HepG2 (cell line): ENCODE measurements around the gene TMEM117. TPM values are rescaled to one million over a fixed set of nuclear protein-coding genes. Genes with fewer than 3 reads are reported as not detected.

Experiments used
- ATAC-seq: fragments of 200-7000 bp; cut with Tn5 transposase; 3 replicates; pipeline ENCODE4 v1.9.1; 2020; ENCODE audit warnings: mild to moderate bottlenecking, moderate library complexity
- BruUV-seq: library from RNA; stranded (reverse); fragments of 400-500 nt; replicated peaks from 2 replicates; lab custom pipeline; 2021; lab: Mats Ljungman, UMichigan
- CTCF ChIA-PET: fragments of 300-600 bp; formaldehyde crosslinking; extraction: SDS; loops from one replicate; lab custom pipeline; 2021; ENCODE audit warnings: low total read pairs, inconsistent platforms, low intra/inter-chr PET ratio; lab: Yijun Ruan, JAX
- POLR2A ChIA-PET: fragments of 350-600 bp; sonication (Branson Sonifier 250); formaldehyde crosslinking; loops from one replicate; lab custom pipeline; 2020; ENCODE audit warnings: antibody characterized with exemption, inconsistent platforms; lab: Yijun Ruan, JAX
- DNase-seq: peaks from one replicate; pipeline ENCODE4 v3.0.0-alpha.2; 2015; ENCODE audit warnings: low spot score
- FAIRE-seq: peaks from 3 replicates; lab custom pipeline; 2011; peaks lifted over from hg19 to GRCh38; lab: Jason Lieb, UNC
- H2AFZ ChIP-seq: one replicate; pipeline ENCODE4 v1.6.1; 2011; ENCODE audit warnings: low read length, inconsistent platforms
- H3K27ac ChIP-seq: fragments of 300-600 bp; 3 replicates; pipeline ENCODE4 v1.8.0; 2011; ENCODE audit warnings: mixed run types, mild to moderate bottlenecking, mixed read lengths, low read length, inconsistent platforms; ENCODE audit not compliant: insufficient read depth; ENCODE audit errors: extremely low read length
- H3K27me3 ChIP-seq, 2 experiments: fragments of 200-600 bp in 1 of 2; 2 replicates in 1 of 2; 3 replicates in 1 of 2; pipeline versions ENCODE4 v1.6.0 to v1.8.0; 2011; ENCODE audit warnings: low read length in 2 of 2, mild to moderate bottlenecking in 2 of 2, moderate library complexity in 2 of 2, inconsistent platforms in 1 of 2; ENCODE audit not compliant: insufficient read depth in 2 of 2, control insufficient read depth in 1 of 2
- H3K36me3 ChIP-seq, 2 experiments: fragments of 200-600 bp in 1 of 2; replicated peaks in 1 of 2; 2 replicates in 1 of 2; 3 replicates in 1 of 2; pipeline versions ENCODE4 v1.5.1 to v1.8.0; 2011; ENCODE audit warnings: low read length in 2 of 2, inconsistent platforms in 1 of 2; ENCODE audit not compliant: insufficient read depth in 2 of 2, control insufficient read depth in 1 of 2
- H3K4me1 ChIP-seq: 2 replicates; pipeline ENCODE4 v1.5.1; 2012; ENCODE audit warnings: low read length, inconsistent platforms; ENCODE audit not compliant: insufficient read depth
- H3K4me2 ChIP-seq: 2 replicates; pipeline ENCODE4 v1.6.0; 2011; ENCODE audit warnings: low read depth, low read length, inconsistent platforms
- H3K4me3 ChIP-seq, 3 experiments: fragments of 200-600 bp in 1 of 3; sonication (generic), shearing (Covaris generic) in 1 of 3; replicated peaks in 1 of 3; 2 replicates each; pipeline ENCODE4 v1.5.1; 2011 to 2016; ENCODE audit warnings: low read length in 3 of 3, inconsistent platforms in 2 of 3, low read depth in 2 of 3, mild to moderate bottlenecking in 2 of 3, control low read depth in 1 of 3, mixed read lengths in 1 of 3; ENCODE audit not compliant: insufficient read depth in 1 of 3
- H3K79me2 ChIP-seq: one replicate; pipeline ENCODE4 v1.6.1; 2011; ENCODE audit warnings: low read length, inconsistent platforms; ENCODE audit not compliant: insufficient read depth
- H3K9ac ChIP-seq: 2 replicates; pipeline ENCODE4 v1.6.0; 2011; ENCODE audit warnings: mild to moderate bottlenecking, low read depth, low read length, inconsistent platforms; ENCODE audit not compliant: insufficient read depth
- H3K9me3 ChIP-seq: 2 replicates; pipeline ENCODE4 v1.5.1; 2012; ENCODE audit warnings: mild to moderate bottlenecking, low read length
- H4K20me1 ChIP-seq: 2 replicates; pipeline ENCODE4 v1.6.0; 2011; ENCODE audit warnings: inconsistent platforms, mild to moderate bottlenecking, low read length, moderate library complexity; ENCODE audit not compliant: insufficient read depth
- PHB2 ChIP-seq: fragments of 450-650 bp; IDR thresholded peaks from 2 replicates; pipeline ENCODE4 v1.6.1; 2018; ENCODE audit not compliant: partially characterized antibody
- PHF21A ChIP-seq: sonication (generic); formaldehyde crosslinking; IDR thresholded peaks from 2 replicates; pipeline ENCODE4 v1.5.0; 2020; ENCODE audit warnings: mild to moderate bottlenecking, missing genetic modification reagents
- PITX1 ChIP-seq: sonication (generic); formaldehyde crosslinking; IDR thresholded peaks from 2 replicates; pipeline ENCODE4 v1.5.1; 2020; ENCODE audit warnings: mild to moderate bottlenecking, missing genetic modification reagents
- PRPF4 ChIP-seq: fragments of 200-400 bp; formaldehyde crosslinking; IDR thresholded peaks from 2 replicates; pipeline ENCODE4 v1.6.1; 2016; ENCODE audit warnings: low read length, low read depth; ENCODE audit not compliant: poor library complexity, severe bottlenecking
- RARG ChIP-seq: sonication (generic); formaldehyde crosslinking; IDR thresholded peaks from 2 replicates; pipeline ENCODE4 v1.4.0; 2020; ENCODE audit warnings: low read depth, mild to moderate bottlenecking, missing genetic modification reagents
- SIX1 ChIP-seq: sonication (generic); formaldehyde crosslinking; IDR thresholded peaks from 2 replicates; pipeline ENCODE4 v1.4.0; 2020; ENCODE audit warnings: missing genetic modification reagents, borderline replicate concordance
- ZFP1 ChIP-seq: IDR thresholded peaks from 2 replicates; pipeline ENCODE4 v1.6.1; 2016
- ZFP36L2 ChIP-seq: sonication (generic); formaldehyde crosslinking; IDR thresholded peaks from 2 replicates; pipeline ENCODE4 v1.4.0; 2020; ENCODE audit warnings: missing genetic modification reagents
- ZMYM3 ChIP-seq: sonication (generic); formaldehyde crosslinking; IDR thresholded peaks from 2 replicates; pipeline ENCODE4 v1.5.1; 2020; ENCODE audit warnings: mild to moderate bottlenecking, missing genetic modification reagents
- ZNF317 ChIP-seq: sonication (generic); formaldehyde crosslinking; IDR thresholded peaks from 2 replicates; pipeline ENCODE4 v1.5.0; 2020; ENCODE audit warnings: mild to moderate bottlenecking, missing genetic modification reagents
- ZNF33A ChIP-seq: sonication (generic); formaldehyde crosslinking; IDR thresholded peaks from 2 replicates; pipeline ENCODE4 v1.5.1; 2020; ENCODE audit warnings: missing genetic modification reagents, mild to moderate bottlenecking, moderate library complexity, borderline replicate concordance
- WGBS: methylation state at CpG from one replicate; pipeline ENCODE4 v1.1.6; 2017; ENCODE audit warnings: low lambda C conversion rate; 5-methylcytosine and 5-hydroxymethylcytosine counted together
- in situ Hi-C: cut with HindIII; loops from 2 replicates; pipeline ENCODE4 v1.10.0; 2017; ENCODE audit warnings: low pct_unique_long_range_greater_than_20kb; ENCODE audit not compliant: extremely low pct_ligation_motif_present
- intact Hi-C: fragments of 100-400 bp; cut with micrococcal nuclease; formaldehyde crosslinking; loops from one replicate; pipeline ENCODE4 v1.10.0; 2022; ENCODE audit not compliant: unreplicated experiment
- polyA plus RNA-seq, 8 experiments: library from polyadenylated mRNA; depleted of rRNA in 3 of 8; stranded (reverse) in 7 of 8; unstranded in 1 of 8; fragments of >200 nt; fragmentation: Illumina TruSeq in 4 of 8; extraction: Trizol in 4 of 8; gene quantifications; 2 replicates each; pipeline versions ENCODE4 v1.2.1 to v1.2.3, GENCODE V29; 2011 to 2016; ENCODE audit warnings: low read depth in 4 of 8, missing spikeins in 1 of 8, mixed read lengths in 1 of 8; ENCODE audit not compliant: insufficient read depth in 1 of 8
- total RNA-seq, 5 experiments: library from RNA; depleted of rRNA; stranded (reverse); fragments of >200 nt; fragmentation: Illumina TruSeq; extraction: Trizol; gene quantifications; 2 replicates each; pipeline ENCODE4 v1.2.3, GENCODE V29; 2016; ENCODE audit warnings: low read depth in 1 of 5
- TF ChIP-seq, protein P1 (sequence below): sonication (generic); formaldehyde crosslinking; IDR thresholded peaks from 2 replicates; pipeline ENCODE4 v1.9.0; 2021; ENCODE audit warnings: missing genetic modification reagents, mild to moderate bottlenecking, borderline replicate concordance
- TF ChIP-seq, protein P2 (sequence below): fragments of 450-650 bp; IDR thresholded peaks from 2 replicates; pipeline ENCODE4 v1.6.1; 2016
- TF ChIP-seq, protein P3 (sequence below): sonication (generic); formaldehyde crosslinking; IDR thresholded peaks from 2 replicates; pipeline ENCODE4 v1.4.0; 2020; ENCODE audit warnings: low read depth, missing genetic modification reagents
- TF ChIP-seq, protein P4 (sequence below): sonication (generic); formaldehyde crosslinking; IDR thresholded peaks from 2 replicates; pipeline ENCODE4 v1.5.0; 2020; ENCODE audit warnings: missing genetic modification reagents

TMEM117 gene
- total and polyA plus RNA-seq, 2 of the 13 experiments (the other 11 are each of a cell fraction or from before 2014, with no cell fraction given) = 2.8 to 8.5 TPM

DNA sequence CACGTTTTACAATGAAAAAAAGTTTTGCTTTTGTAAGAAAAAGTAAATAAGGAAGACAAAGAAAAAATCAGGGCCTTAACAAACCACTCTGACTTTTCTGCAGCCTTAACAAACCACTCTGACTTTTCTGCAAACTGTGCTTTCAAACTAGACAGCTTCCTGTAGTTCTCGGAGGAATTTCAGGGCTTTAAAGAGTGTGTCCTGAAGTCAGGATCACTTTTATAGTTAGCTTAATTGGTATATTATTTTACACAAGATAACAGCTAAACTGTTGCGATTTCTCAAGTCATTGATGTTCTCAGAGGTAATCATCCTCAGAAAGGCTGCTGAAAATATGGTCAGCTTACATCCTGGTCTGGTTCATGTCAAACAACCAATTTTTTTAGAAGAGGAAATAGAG lies 42.2 kb downstream of the TMEM117 start:
- H3K4me1 ChIP-seq = no peaks in the 10 kb centered on the region
- H3K27me3 ChIP-seq = no peaks in the 10 kb centered on the region
- no peaks in the 10 kb centered on the region for H3K36me3 ChIP-seq
- no peak overlapping the region for H3K4me3 ChIP-seq
- CTCF ChIA-PET = no interaction called here
- in situ Hi-C loops (loop anchor here (25.0 kb wide), 1 partner anchor 366 kb away; no protein-coding TSS in a partner anchor), intact Hi-C loops (no loop called here)
- no peaks in the 10 kb centered on the region for H3K79me2 ChIP-seq
- H3K27ac ChIP-seq = no peak overlapping the region
- no peak overlapping the region for H2AFZ ChIP-seq
- no TSS peak for BruUV-seq
- ATAC-seq = no peak
- no peak overlapping the region for H3K9ac ChIP-seq
- H3K9me3 ChIP-seq = no peaks in the 10 kb centered on the region
- POLR2A ChIA-PET = no interaction called here
- H4K20me1 ChIP-seq = no peaks in the 10 kb centered on the region
- FAIRE-seq = no peak
- 83% methylated on average over 3 of the region's 3 CpGs for WGBS
- DNase-seq = no peak
- no peak overlapping the region for H3K4me2 ChIP-seq
- TF ChIP-seq ZNF317 (CRISPR knock-in tag) (no peak), PHB2 (no peak), ZFP36L2 (CRISPR knock-in tag) (no peak), PITX1 (no peak), ZMYM3 (CRISPR knock-in tag) (no peak), ZFP1 (no peak), SIX1 (CRISPR knock-in tag) (no peak), ZNF33A (CRISPR knock-in tag) (no peak), PHF21A (CRISPR knock-in tag) (no peak), RARG (CRISPR knock-in tag) (no peak), PRPF4 (no peak)
- TF ChIP-seq, protein P1, sequence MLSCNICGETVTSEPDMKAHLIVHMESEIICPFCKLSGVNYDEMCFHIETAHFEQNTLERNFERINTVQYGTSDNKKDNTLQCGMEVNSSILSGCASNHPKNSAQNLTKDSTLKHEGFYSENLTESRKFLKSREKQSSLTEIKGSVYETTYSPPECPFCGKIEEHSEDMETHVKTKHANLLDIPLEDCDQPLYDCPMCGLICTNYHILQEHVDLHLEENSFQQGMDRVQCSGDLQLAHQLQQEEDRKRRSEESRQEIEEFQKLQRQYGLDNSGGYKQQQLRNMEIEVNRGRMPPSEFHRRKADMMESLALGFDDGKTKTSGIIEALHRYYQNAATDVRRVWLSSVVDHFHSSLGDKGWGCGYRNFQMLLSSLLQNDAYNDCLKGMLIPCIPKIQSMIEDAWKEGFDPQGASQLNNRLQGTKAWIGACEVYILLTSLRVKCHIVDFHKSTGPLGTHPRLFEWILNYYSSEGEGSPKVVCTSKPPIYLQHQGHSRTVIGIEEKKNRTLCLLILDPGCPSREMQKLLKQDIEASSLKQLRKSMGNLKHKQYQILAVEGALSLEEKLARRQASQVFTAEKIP (CRISPR knock-in tag) = no peak
- TF ChIP-seq, protein P2, sequence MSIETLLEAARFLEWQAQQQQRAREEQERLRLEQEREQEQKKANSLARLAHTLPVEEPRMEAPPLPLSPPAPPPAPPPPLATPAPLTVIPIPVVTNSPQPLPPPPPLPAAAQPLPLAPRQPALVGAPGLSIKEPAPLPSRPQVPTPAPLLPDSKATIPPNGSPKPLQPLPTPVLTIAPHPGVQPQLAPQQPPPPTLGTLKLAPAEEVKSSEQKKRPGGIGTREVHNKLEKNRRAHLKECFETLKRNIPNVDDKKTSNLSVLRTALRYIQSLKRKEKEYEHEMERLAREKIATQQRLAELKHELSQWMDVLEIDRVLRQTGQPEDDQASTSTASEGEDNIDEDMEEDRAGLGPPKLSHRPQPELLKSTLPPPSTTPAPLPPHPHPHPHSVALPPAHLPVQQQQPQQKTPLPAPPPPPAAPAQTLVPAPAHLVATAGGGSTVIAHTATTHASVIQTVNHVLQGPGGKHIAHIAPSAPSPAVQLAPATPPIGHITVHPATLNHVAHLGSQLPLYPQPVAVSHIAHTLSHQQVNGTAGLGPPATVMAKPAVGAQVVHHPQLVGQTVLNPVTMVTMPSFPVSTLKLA = no peak
- TF ChIP-seq, protein P3, sequence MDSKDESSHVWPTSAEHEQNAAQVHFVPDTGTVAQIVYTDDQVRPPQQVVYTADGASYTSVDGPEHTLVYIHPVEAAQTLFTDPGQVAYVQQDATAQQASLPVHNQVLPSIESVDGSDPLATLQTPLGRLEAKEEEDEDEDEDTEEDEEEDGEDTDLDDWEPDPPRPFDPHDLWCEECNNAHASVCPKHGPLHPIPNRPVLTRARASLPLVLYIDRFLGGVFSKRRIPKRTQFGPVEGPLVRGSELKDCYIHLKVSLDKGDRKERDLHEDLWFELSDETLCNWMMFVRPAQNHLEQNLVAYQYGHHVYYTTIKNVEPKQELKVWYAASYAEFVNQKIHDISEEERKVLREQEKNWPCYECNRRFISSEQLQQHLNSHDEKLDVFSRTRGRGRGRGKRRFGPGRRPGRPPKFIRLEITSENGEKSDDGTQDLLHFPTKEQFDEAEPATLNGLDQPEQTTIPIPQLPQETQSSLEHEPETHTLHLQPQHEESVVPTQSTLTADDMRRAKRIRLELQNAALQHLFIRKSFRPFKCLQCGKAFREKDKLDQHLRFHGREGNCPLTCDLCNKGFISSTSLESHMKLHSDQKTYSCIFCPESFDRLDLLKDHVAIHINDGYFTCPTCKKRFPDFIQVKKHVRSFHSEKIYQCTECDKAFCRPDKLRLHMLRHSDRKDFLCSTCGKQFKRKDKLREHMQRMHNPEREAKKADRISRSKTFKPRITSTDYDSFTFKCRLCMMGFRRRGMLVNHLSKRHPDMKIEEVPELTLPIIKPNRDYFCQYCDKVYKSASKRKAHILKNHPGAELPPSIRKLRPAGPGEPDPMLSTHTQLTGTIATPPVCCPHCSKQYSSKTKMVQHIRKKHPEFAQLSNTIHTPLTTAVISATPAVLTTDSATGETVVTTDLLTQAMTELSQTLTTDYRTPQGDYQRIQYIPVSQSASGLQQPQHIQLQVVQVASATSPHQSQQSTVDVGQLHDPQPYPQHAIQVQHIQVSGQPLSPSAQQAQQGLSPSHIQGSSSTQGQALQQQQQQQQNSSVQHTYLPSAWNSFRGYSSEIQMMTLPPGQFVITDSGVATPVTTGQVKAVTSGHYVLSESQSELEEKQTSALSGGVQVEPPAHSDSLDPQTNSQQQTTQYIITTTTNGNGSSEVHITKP (CRISPR knock-in tag) = no peak
- TF ChIP-seq, protein P4, sequence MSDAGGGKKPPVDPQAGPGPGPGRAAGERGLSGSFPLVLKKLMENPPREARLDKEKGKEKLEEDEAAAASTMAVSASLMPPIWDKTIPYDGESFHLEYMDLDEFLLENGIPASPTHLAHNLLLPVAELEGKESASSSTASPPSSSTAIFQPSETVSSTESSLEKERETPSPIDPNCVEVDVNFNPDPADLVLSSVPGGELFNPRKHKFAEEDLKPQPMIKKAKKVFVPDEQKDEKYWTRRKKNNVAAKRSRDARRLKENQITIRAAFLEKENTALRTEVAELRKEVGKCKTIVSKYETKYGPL (CRISPR knock-in tag) = no peak
